Keratinocyte (primary cell): ENCODE data around the gene CNKSR3. TPM values are rescaled to one million over a fixed set of nuclear protein-coding genes. Genes with fewer than 3 reads are reported as not detected.

Source experiments
- DNase-seq: peaks from one replicate; pipeline ENCODE4 v3.0.0-alpha.2; 2011; ENCODE audit warnings: low read depth, missing footprints, low spot score
- FAIRE-seq: peaks from 2 replicates; lab custom pipeline; 2011; peaks lifted over from hg19 to GRCh38; lab: Jason Lieb, UNC
- H2AFZ ChIP-seq: 2 replicates; pipeline ENCODE4 v1.6.0; 2012; ENCODE audit warnings: low read length, control low read depth, inconsistent platforms; ENCODE audit not compliant: control insufficient read depth
- H3K27ac ChIP-seq: 2 replicates; pipeline ENCODE4 v1.5.1; 2011; ENCODE audit warnings: low read length; ENCODE audit not compliant: control insufficient read depth, insufficient read depth
- H3K27me3 ChIP-seq: 3 replicates; pipeline ENCODE4 v1.6.0; 2011; ENCODE audit warnings: low read length; ENCODE audit not compliant: control insufficient read depth, insufficient read depth; ENCODE audit errors: extremely low read depth
- H3K36me3 ChIP-seq, 2 experiments: 2 replicates in 1 of 2; 3 replicates in 1 of 2; pipeline ENCODE4 v1.5.1; 2011; ENCODE audit warnings: low read length in 2 of 2, mild to moderate bottlenecking in 1 of 2; ENCODE audit not compliant: control insufficient read depth in 2 of 2, insufficient read depth in 2 of 2; ENCODE audit errors: extremely low read depth in 1 of 2
- H3K4me1 ChIP-seq: 3 replicates; pipeline ENCODE4 v1.5.1; 2011; ENCODE audit warnings: low read length; ENCODE audit not compliant: control insufficient read depth, insufficient read depth; ENCODE audit errors: extremely low read depth
- H3K4me2 ChIP-seq: 3 replicates; pipeline ENCODE4 v1.6.0; 2011; ENCODE audit warnings: low read depth, low read length; ENCODE audit not compliant: control insufficient read depth, insufficient read depth; ENCODE audit errors: extremely low read depth
- H3K4me3 ChIP-seq, 3 experiments: fragments of 200-600 bp in 1 of 3; sonication (generic) in 1 of 3; 2 replicates in 2 of 3; 3 replicates in 1 of 3; pipeline ENCODE4 v1.5.1; 2011 to 2016; ENCODE audit warnings: low read length in 3 of 3, mild to moderate bottlenecking in 3 of 3, control low read depth in 2 of 3, inconsistent platforms in 1 of 3, low read depth in 1 of 3, mixed read lengths in 1 of 3, mixed run types in 1 of 3, moderate library complexity in 1 of 3; ENCODE audit not compliant: control insufficient read depth in 2 of 3, insufficient read depth in 2 of 3; ENCODE audit errors: extremely low read depth in 1 of 3
- H3K79me2 ChIP-seq: 2 replicates; pipeline ENCODE4 v1.6.0; 2012; ENCODE audit warnings: low read length; ENCODE audit not compliant: control insufficient read depth, insufficient read depth
- H3K9ac ChIP-seq: 3 replicates; pipeline ENCODE4 v1.6.0; 2011; ENCODE audit warnings: low read length; ENCODE audit not compliant: control insufficient read depth, insufficient read depth; ENCODE audit errors: extremely low read depth
- H3K9me1 ChIP-seq: 3 replicates; pipeline ENCODE4 v1.6.0; 2011; ENCODE audit warnings: low read length; ENCODE audit not compliant: control insufficient read depth, insufficient read depth; ENCODE audit errors: extremely low read depth
- H3K9me3 ChIP-seq: 2 replicates; pipeline ENCODE4 v1.5.1; 2012; ENCODE audit warnings: low read depth, low read length; ENCODE audit not compliant: control insufficient read depth
- H4K20me1 ChIP-seq: 3 replicates; pipeline ENCODE4 v1.6.0; 2011; ENCODE audit warnings: low read length; ENCODE audit not compliant: control insufficient read depth, insufficient read depth; ENCODE audit errors: extremely low read depth
- EZH2 ChIP-seq: IDR thresholded peaks from one replicate; pipeline ENCODE4 v1.6.1; 2012; ENCODE audit warnings: inconsistent platforms, mild to moderate bottlenecking, low read length, moderate library complexity
- dilution Hi-C: fragments of 300-500 bp; cut with MboI; formaldehyde crosslinking; loops from one replicate; pipeline ENCODE4 v1.7.0; 2020; ENCODE audit warnings: low sequenced_read_pairs; ENCODE audit not compliant: extremely low pct_ligation_motif_present
- polyA plus RNA-seq, 5 experiments: library from polyadenylated mRNA; depleted of rRNA in 3 of 5; stranded (reverse) in 3 of 5; stranded (forward) in 1 of 5; unstranded in 1 of 5; fragments of >200 nt; gene quantifications; 1 replicate in 1 of 5; 2 replicates in 3 of 5; 3 replicates in 1 of 5; pipeline versions ENCODE4 v1.2.1 to v1.2.3, GENCODE V29; 2011 to 2012; ENCODE audit warnings: missing spikeins in 2 of 5, low read depth in 1 of 5, low replicate concordance in 1 of 5
- TF ChIP-seq, protein P1 (sequence below), 3 experiments: IDR thresholded peaks in 1 of 3; conservative IDR thresholded peaks in 1 of 3; optimal IDR thresholded peaks in 1 of 3; 2 replicates in 2 of 3; 3 replicates in 1 of 3; pipeline versions ENCODE3 to v1.5.1; 2011; ENCODE audit warnings: low read length in 3 of 3, mild to moderate bottlenecking in 3 of 3, moderate library complexity in 2 of 3, control low read depth in 1 of 3, inconsistent platforms in 1 of 3; ENCODE audit not compliant: insufficient read depth in 2 of 3; ENCODE audit errors: extremely low read depth in 1 of 3

The CNKSR3 gene
- polyA plus RNA-seq, 1 donor (not counting 4 experiments of a cell fraction or from before 2014, with no cell fraction given), result 2.0 TPM

DNA sequence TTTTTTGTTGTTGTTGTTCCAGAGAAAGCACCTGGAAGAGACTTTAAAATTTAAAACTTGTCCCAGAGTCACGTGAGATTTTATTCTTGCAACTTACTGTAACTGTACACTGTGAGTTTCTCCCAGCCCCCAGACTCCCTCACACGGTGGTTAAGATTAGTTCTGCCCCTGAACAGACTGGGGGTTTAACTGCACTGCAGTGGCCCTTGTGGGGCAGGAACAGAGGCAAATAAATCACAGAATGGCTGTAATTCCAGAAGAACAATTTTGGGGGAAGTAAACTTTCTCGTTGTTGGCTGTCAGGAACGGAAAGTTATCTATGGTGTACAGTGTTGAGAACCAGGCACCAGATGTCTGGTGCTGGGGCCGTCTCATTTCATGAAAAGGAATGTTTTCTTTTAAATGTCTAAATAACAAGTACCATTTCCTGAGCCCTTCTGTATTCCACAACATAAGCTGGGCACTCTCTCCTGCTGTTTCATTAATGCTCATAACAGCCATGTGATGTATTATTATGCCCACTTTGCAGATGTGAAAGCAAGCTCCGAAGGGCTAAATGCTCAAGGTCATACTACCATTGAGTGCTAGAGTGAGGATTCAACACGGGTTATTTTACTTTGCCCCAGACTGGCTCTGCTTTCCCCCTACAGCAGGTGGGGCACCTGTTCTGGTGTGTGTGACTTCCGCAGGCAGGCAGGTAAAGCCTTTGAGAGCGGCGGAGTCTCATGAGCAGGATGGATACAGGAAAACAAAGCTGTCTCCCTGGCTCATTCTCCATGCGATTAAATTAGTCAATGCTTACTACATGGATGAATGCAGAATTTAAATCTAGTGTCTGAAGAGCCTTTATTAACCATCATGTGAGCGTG, 30.5 kb downstream of the CNKSR3 start:
- no peak overlapping the region for H3K9ac ChIP-seq

DNA sequence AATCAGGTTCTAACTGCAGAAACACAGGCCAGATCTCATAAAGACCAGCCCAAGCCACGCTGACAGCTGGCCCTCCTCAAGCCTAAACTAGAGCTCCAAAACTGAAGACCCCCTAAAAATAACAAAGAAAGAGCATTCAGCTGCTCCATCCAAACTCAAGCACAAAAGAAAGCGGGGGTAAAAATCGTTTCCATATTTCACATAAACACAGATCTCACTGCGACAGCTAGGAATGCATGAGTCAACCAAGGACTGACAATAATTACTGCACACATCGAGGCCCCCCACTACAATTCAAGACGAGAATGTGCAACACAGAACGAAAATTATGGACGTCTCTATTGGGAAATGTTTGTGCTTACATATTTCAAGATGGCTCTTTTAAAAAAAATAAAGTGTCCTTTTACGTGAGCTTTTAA, 31.1 kb downstream of the CNKSR3 start:
- no peak overlapping the region for H3K4me3 ChIP-seq
- no peak for FAIRE-seq
- dilution Hi-C loops, result no loop called here
- no peak overlapping the region for H3K9ac ChIP-seq
- no peaks in the 10 kb centered on the region for H3K36me3 ChIP-seq
- no peak overlapping the region for H3K4me2 ChIP-seq
- H3K79me2 ChIP-seq, result no peaks in the 10 kb centered on the region
- DNase-seq, result no peak
- no peak overlapping the region for H3K27ac ChIP-seq
- H3K9me3 ChIP-seq, result no peaks in the 10 kb centered on the region
- TF ChIP-seq EZH2, result no peak
- TF ChIP-seq, protein P1, sequence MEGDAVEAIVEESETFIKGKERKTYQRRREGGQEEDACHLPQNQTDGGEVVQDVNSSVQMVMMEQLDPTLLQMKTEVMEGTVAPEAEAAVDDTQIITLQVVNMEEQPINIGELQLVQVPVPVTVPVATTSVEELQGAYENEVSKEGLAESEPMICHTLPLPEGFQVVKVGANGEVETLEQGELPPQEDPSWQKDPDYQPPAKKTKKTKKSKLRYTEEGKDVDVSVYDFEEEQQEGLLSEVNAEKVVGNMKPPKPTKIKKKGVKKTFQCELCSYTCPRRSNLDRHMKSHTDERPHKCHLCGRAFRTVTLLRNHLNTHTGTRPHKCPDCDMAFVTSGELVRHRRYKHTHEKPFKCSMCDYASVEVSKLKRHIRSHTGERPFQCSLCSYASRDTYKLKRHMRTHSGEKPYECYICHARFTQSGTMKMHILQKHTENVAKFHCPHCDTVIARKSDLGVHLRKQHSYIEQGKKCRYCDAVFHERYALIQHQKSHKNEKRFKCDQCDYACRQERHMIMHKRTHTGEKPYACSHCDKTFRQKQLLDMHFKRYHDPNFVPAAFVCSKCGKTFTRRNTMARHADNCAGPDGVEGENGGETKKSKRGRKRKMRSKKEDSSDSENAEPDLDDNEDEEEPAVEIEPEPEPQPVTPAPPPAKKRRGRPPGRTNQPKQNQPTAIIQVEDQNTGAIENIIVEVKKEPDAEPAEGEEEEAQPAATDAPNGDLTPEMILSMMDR (optimal IDR thresholded peaks at IDR 0.05 in 1 of 3, IDR thresholded peaks at IDR 0.05 in 1 of 3, conservative IDR thresholded peaks at IDR 0.05 in 1 of 3; ENCODE audit: extremely low read depth in 1 of 3, insufficient read depth in 2 of 3, low read length in 3 of 3), result no peak
- H3K27me3 ChIP-seq, result no peaks in the 10 kb centered on the region
- no peak overlapping the region for H2AFZ ChIP-seq
- H3K4me1 ChIP-seq, result peaks cover 13% of the 10 kb centered on the region
- no peaks in the 10 kb centered on the region for H4K20me1 ChIP-seq
- H3K9me1 ChIP-seq, result peaks cover 2% of the 10 kb centered on the region

More for the DNA sequence above, 30.5 kb downstream of the CNKSR3 start:
- Histone ChIP-seq H3K9me1 (no peaks in the 10 kb centered on the region), H4K20me1 (no peaks in the 10 kb centered on the region), H3K79me2 (no peaks in the 10 kb centered on the region), H3K9me3 (no peaks in the 10 kb centered on the region), H3K4me2 (no peak overlapping the region), H3K27ac (no peak overlapping the region), H3K4me3 (no peak overlapping the region), H3K36me3 (no peaks in the 10 kb centered on the region), H3K4me1 (peaks cover 6% of the 10 kb centered on the region), H3K27me3 (no peaks in the 10 kb centered on the region), H2AFZ (no peak overlapping the region)
- FAIRE-seq (no peak), DNase-seq (no peak)
- dilution Hi-C loops, result no loop called here
- TF ChIP-seq EZH2, result no peak
- TF ChIP-seq, protein P1 (optimal IDR thresholded peaks at IDR 0.05 in 1 of 3, IDR thresholded peaks at IDR 0.05 in 1 of 3, conservative IDR thresholded peaks at IDR 0.05 in 1 of 3; ENCODE audit: extremely low read depth in 1 of 3, insufficient read depth in 2 of 3, low read length in 3 of 3), result no peak
